Bronchial epithelial cell (primary cell): ENCODE measurements around the gene C5AR1. TPM values are rescaled to one million over a fixed set of nuclear protein-coding genes. Genes with fewer than 3 reads are reported as not detected.

ENCODE experiments used
- DNase-seq: peaks from one replicate; pipeline ENCODE4 v3.0.0-alpha.2; 2010; ENCODE audit warnings: low read depth
- FAIRE-seq: peaks from 2 replicates; lab custom pipeline; 2011; peaks lifted over from hg19 to GRCh38; lab: Jason Lieb, UNC
- H3K27me3 ChIP-seq: 2 replicates; pipeline ENCODE4 v1.5.1; 2011; ENCODE audit warnings: low read length; ENCODE audit not compliant: control insufficient read depth, insufficient read depth
- H3K36me3 ChIP-seq: 2 replicates; pipeline ENCODE4 v1.5.1; 2011; ENCODE audit warnings: low read length; ENCODE audit not compliant: control insufficient read depth, insufficient read depth
- H3K4me3 ChIP-seq: 2 replicates; pipeline ENCODE4 v1.5.1; 2011; ENCODE audit warnings: mild to moderate bottlenecking, low read depth, low read length, control low read depth
- total RNA-seq: library from RNA; depleted of rRNA; stranded (reverse); fragments of >200 nt; gene quantifications from 2 replicates; pipeline ENCODE4 v1.2.1, GENCODE V29; 2014
- TF ChIP-seq, protein P1 (sequence below): IDR thresholded peaks from 2 replicates; pipeline ENCODE4 v1.5.1; 2011; ENCODE audit warnings: mild to moderate bottlenecking, moderate library complexity, low read length, control low read depth, inconsistent platforms; ENCODE audit not compliant: insufficient read depth, severe bottlenecking

Gene C5AR1
- total RNA-seq, 1 donor from 2014 or later = under 0.01 TPM

DNA sequence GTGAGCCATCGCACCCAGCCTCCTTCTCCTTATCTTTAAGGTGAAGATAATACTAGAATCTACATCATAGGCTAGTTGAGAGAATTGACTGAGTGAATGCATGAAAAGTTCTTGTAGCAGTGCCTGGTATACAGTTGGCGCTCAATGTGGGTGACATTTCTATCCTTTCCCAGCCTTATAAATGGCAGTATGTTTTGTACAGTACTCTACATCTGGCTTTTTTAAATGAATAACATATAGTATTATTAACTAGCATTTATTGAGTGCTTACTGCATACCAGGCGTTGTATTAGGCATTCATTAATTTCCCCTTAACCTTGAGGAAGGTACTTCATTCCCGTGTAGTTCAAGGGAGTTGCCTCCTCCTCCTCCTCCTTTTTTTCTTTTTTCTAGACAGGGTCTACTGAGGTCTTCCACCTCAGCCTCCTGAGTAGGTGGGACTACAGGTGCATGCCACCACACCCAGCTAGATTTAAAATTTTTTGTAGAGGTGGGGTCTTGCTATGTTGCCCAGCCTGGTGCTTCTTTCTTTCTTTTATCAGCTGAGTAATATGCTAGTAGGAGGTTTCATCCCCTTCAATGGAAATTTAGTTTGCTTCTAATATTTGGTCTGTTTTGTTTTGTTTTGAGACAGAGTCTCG is 2.8 kb downstream of the C5AR1 start:
- TF ChIP-seq, protein P1, sequence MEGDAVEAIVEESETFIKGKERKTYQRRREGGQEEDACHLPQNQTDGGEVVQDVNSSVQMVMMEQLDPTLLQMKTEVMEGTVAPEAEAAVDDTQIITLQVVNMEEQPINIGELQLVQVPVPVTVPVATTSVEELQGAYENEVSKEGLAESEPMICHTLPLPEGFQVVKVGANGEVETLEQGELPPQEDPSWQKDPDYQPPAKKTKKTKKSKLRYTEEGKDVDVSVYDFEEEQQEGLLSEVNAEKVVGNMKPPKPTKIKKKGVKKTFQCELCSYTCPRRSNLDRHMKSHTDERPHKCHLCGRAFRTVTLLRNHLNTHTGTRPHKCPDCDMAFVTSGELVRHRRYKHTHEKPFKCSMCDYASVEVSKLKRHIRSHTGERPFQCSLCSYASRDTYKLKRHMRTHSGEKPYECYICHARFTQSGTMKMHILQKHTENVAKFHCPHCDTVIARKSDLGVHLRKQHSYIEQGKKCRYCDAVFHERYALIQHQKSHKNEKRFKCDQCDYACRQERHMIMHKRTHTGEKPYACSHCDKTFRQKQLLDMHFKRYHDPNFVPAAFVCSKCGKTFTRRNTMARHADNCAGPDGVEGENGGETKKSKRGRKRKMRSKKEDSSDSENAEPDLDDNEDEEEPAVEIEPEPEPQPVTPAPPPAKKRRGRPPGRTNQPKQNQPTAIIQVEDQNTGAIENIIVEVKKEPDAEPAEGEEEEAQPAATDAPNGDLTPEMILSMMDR = no peak
- DNase-seq (no peak), FAIRE-seq (no peak)
- Histone ChIP-seq H3K27me3 (no peaks in the 10 kb centered on the region), H3K4me3 (no peak overlapping the region), H3K36me3 (no peaks in the 10 kb centered on the region)

GRCh38 chr19:47313754-47314295 is 4.2 kb downstream of the C5AR1 start:
- no peak for DNase-seq
- Histone ChIP-seq H3K36me3 (no peaks in the 10 kb centered on the region), H3K4me3 (no peak overlapping the region), H3K27me3 (no peaks in the 10 kb centered on the region)
- FAIRE-seq = no peak
- TF ChIP-seq, protein P1 = no peak

GRCh38 chr19:47315125-47315821 is 5.6 kb downstream of the C5AR1 start:
- DNase-seq = peak; percentile 97
- no peak overlapping the region for H3K4me3 ChIP-seq
- no peaks in the 10 kb centered on the region for H3K27me3 ChIP-seq
- TF ChIP-seq, protein P1 = no peak
- FAIRE-seq = peak; percentile 85
- no peaks in the 10 kb centered on the region for H3K36me3 ChIP-seq

DNA sequence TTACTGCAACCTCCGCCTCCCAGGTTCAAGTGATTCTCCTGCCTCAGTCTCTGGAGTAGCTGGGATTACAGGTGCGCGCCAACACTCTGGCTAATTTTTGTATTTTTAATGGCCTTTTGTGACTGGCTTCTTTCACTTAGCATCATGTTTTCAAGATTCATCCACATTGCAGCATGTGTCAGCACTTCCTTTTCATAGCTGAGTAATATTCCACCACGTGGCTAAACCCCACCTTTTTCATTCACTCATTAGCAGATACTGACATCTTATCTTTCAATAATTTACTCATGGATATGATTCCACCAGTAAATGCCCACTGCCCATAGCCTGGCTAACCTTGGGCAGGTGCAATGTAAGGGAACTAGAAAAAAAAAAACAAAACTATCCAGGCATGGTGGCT is 6.9 kb downstream of the C5AR1 start:
- DNase-seq (no peak), FAIRE-seq (no peak)
- H3K27me3 ChIP-seq = no peaks in the 10 kb centered on the region
- no peaks in the 10 kb centered on the region for H3K36me3 ChIP-seq
- H3K4me3 ChIP-seq = no peak overlapping the region
- TF ChIP-seq, protein P1 = no peak

DNA sequence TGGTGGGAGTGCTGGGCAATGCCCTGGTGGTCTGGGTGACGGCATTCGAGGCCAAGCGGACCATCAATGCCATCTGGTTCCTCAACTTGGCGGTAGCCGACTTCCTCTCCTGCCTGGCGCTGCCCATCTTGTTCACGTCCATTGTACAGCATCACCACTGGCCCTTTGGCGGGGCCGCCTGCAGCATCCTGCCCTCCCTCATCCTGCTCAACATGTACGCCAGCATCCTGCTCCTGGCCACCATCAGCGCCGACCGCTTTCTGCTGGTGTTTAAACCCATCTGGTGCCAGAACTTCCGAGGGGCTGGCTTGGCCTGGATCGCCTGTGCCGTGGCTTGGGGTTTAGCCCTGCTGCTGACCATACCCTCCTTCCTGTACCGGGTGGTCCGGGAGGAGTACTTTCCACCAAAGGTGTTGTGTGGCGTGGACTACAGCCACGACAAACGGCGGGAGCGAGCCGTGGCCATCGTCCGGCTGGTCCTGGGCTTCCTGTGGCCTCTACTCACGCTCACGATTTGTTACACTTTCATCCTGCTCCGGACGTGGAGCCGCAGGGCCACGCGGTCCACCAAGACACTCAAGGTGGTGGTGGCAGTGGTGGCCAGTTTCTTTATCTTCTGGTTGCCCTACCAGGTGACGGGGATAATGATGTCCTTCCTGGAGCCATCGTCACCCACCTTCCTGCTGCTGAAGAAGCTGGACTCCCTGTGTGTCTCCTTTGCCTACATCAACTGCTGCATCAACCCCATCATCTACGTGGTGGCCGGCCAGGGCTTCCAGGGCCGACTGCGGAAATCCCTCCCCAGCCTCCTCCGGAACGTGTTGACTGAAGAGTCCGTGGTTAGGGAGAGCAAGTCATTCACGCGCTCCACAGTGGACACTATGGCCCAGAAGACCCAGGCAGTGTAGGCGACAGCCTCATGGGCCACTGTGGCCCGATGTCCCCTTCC is 10.5 kb downstream of the C5AR1 start:
- no peaks in the 10 kb centered on the region for H3K36me3 ChIP-seq
- DNase-seq (no peak), FAIRE-seq (no peak)
- no peak overlapping the region for H3K4me3 ChIP-seq
- TF ChIP-seq, protein P1 = no peak
- peaks cover 2% of the 10 kb centered on the region for H3K27me3 ChIP-seq
